Small intestine (tissue), 7 donors: ENCODE results near the gene CPXM1. TPM values are rescaled to one million over a fixed set of nuclear protein-coding genes. Genes with fewer than 3 reads are reported as not detected.

Experiments
- DNase-seq, 2 donors: peaks; one replicate each; pipeline versions ENCODE4 v3.0.0 to v3.0.0-alpha.2; 2013
- FAIRE-seq: peaks from 2 replicates; lab custom pipeline; 2012; peaks lifted over from hg19 to GRCh38; lab: Jason Lieb, UNC
- H3K27ac ChIP-seq, 3 donors: one replicate each; pipeline ENCODE4 v1.5.1; 2013; ENCODE audit warnings: low read length in 2 of 3, mild to moderate bottlenecking in 2 of 3, control low read depth in 1 of 3, inconsistent platforms in 1 of 3, low read depth in 1 of 3, moderate library complexity in 1 of 3
- H3K27me3 ChIP-seq, 3 donors: one replicate each; pipeline ENCODE4 v1.6.1; 2013; ENCODE audit warnings: low read length in 3 of 3, inconsistent platforms in 1 of 3; ENCODE audit not compliant: control insufficient read depth in 3 of 3, insufficient read depth in 3 of 3
- H3K36me3 ChIP-seq, 3 donors: one replicate each; pipeline ENCODE4 v1.6.1; 2013; ENCODE audit warnings: low read length in 3 of 3, inconsistent platforms in 1 of 3, low read depth in 1 of 3, mild to moderate bottlenecking in 1 of 3, moderate library complexity in 1 of 3; ENCODE audit not compliant: control insufficient read depth in 3 of 3, insufficient read depth in 2 of 3
- H3K4me1 ChIP-seq, 3 donors: one replicate each; pipeline ENCODE4 v1.6.1; 2013; ENCODE audit warnings: low read length in 2 of 3, inconsistent platforms in 1 of 3, low read depth in 1 of 3, mild to moderate bottlenecking in 1 of 3, moderate library complexity in 1 of 3; ENCODE audit not compliant: control insufficient read depth in 3 of 3, insufficient read depth in 2 of 3
- H3K4me3 ChIP-seq, 3 donors: one replicate each; pipeline ENCODE4 v1.5.1; 2013; ENCODE audit warnings: low read length in 3 of 3, control low read depth in 1 of 3, inconsistent platforms in 1 of 3, low read depth in 1 of 3, mild to moderate bottlenecking in 1 of 3, moderate library complexity in 1 of 3
- H3K9me3 ChIP-seq, 2 donors: one replicate each; pipeline ENCODE4 v1.6.1; 2013; ENCODE audit warnings: low read depth in 1 of 2, low read length in 1 of 2; ENCODE audit not compliant: control insufficient read depth in 2 of 2, insufficient read depth in 1 of 2
- WGBS, 3 donors: extraction: QIAGEN DNeasy Blood & Tissue Kit; methylation state at CpG; one replicate each; pipeline ENCODE4 v1.1.7; 2013; 5-methylcytosine and 5-hydroxymethylcytosine counted together
- polyA plus RNA-seq, 4 donors: library from polyadenylated mRNA; stranded (reverse) in 3 of 4; unstranded in 1 of 4; fragments of 200-250 nt in 3 of 4; fragments of 120-200 nt in 1 of 4; gene quantifications; one replicate each; pipeline versions ENCODE4 v1.2.1 to v1.2.3, GENCODE V29; 2013
- donor health status: healthy with polysubstance abuse.
- donor health status: control.
- donor health status: control.
- donor health status: Bipolar disorder and iron deficiency.
- donor health status: healthy.

Gene CPXM1
- polyA plus RNA-seq, 4 donors = 0.54 to 13.9 (median 1.8) TPM; not detected in 1

- WGBS, 3 donors = 89 to 96% (median 90%) methylated on average over 2 of the region's 2 CpGs
- H3K9me3 ChIP-seq = no peaks in the 10 kb centered on the region
- no peak overlapping the region for H3K4me3 ChIP-seq
- no peaks in the 10 kb centered on the region for H3K4me1 ChIP-seq
- FAIRE-seq = no peak
- H3K27ac ChIP-seq = no peak overlapping the region
- H3K27me3 ChIP-seq = peaks cover 0 to 13% (median 0%) of the 10 kb centered on the region in 3 donors
- no peak for DNase-seq
- H3K36me3 ChIP-seq = no peaks in the 10 kb centered on the region
Observed at GRCh38 chr20:2760952-2761305, 39.5 kb downstream of the CPXM1 start.

DNA sequence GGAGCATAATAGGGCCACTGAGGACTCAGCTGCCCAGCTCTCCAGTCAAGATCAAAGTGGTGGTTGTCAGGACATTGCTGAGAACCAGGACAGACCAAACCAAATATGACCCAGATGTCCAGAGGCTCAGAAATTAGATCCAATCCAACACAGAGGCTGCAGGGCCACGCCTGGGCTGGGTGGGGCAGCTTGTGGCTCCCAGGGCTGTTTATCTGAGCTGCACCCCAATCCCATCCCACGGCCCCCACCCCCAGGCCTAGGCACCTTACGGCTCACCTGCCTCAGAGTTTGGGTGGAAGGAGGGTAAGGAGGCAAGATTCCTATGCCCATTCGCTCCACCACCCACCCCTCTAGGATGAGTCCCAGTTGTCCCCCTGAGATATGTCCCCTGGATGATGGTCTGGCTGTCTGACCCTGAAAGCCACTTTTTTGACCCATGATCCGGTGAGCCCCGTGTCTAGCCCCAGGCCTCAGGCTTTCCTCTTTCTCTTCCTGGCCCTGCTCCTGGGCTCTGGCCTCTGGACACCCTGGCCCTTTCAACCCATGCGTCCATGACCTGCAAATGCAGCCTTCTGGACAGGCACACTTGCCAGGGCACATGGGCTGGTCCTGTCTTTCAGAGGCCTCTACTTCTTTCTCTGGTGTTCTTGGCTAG lies 40.0 kb downstream of the CPXM1 start:
- no peak overlapping the region for H3K27ac ChIP-seq
- H3K4me3 ChIP-seq = no peak overlapping the region
- no peaks in the 10 kb centered on the region for H3K4me1 ChIP-seq
- peaks cover 0 to 18% (median 0%) of the 10 kb centered on the region in 3 donors for H3K27me3 ChIP-seq
- DNase-seq (no peak), FAIRE-seq (no peak)
- H3K36me3 ChIP-seq = no peaks in the 10 kb centered on the region
- H3K9me3 ChIP-seq = no peaks in the 10 kb centered on the region
- 62 to 83% (median 76%) methylated on average over 7 of the region's 7 CpGs for WGBS, 3 donors

DNA sequence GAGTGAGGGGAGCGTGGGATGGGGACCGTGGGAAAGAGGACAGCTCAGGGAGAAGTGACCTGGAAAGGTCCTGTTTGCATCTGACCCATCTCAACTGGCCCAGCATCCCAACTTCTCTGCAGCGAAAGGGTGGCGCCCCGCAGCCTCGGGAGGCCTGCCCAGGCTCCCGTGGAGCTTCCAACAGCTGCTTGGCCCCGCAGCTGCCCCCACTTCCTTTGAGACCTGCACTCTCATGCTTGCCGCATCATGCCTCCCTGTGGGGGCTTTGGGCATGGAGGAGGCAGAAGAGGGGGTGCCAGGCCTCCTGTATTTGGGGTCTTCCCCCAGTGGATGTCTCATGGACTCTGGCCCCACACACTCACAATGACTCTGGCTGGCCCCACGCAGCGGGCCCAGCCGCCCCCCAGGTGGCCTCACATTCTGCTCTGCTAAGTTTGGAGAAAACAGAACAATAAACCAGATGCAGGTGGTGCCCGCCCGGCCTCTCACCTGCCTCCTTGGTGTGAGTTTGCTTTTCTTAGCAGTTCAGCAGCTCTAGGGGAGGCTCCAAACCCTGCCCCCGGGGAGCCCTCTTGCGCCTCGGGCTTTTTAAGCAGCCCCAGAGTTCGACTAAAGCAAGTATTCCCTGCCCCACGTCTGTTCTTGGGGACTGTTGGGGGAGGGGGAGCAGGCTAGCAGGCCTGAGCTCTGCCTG lies 40.7 kb downstream of the CPXM1 start:
- no peak overlapping the region for H3K27ac ChIP-seq
- H3K4me1 ChIP-seq = no peaks in the 10 kb centered on the region
- FAIRE-seq (no peak), DNase-seq (no peak)
- no peaks in the 10 kb centered on the region for H3K36me3 ChIP-seq
- H3K27me3 ChIP-seq = peaks cover 0 to 25% (median 0%) of the 10 kb centered on the region in 3 donors
- WGBS, 3 donors = 61 to 63% (median 62%) methylated on average over 19 of the region's 19 CpGs
- H3K9me3 ChIP-seq = no peaks in the 10 kb centered on the region
- no peak overlapping the region for H3K4me3 ChIP-seq

DNA sequence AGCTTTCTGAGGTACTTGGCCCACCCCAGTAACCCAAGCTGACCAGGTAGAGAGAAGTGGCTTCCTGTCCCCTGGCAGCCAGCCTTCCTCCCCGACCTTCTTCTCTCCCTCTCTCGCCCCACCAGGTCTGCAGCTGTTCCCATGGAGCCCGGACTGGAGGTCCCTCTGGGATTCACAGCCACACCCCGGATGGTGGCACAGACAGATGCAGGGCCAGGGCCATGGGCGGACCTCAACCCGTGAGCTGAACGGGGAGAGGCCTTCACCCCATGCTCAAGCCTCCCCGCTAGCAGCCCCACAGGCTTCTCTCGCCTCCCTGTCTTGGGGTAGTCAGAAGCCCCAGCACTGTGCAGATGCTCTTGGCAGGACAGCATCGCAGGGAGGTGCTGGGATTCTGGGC lies 41.3 kb downstream of the CPXM1 start:
- FAIRE-seq (no peak), DNase-seq (no peak)
- Histone ChIP-seq H3K36me3 (no peaks in the 10 kb centered on the region), H3K9me3 (no peaks in the 10 kb centered on the region), H3K4me3 (no peak overlapping the region), H3K27ac (no peak overlapping the region), H3K27me3 (peaks cover 0 to 31% (median 1%) of the 10 kb centered on the region in 3 donors), H3K4me1 (no peaks in the 10 kb centered on the region)
- WGBS, 3 donors = 74 to 85% (median 81%) methylated on average over 10 of the region's 10 CpGs

DNA sequence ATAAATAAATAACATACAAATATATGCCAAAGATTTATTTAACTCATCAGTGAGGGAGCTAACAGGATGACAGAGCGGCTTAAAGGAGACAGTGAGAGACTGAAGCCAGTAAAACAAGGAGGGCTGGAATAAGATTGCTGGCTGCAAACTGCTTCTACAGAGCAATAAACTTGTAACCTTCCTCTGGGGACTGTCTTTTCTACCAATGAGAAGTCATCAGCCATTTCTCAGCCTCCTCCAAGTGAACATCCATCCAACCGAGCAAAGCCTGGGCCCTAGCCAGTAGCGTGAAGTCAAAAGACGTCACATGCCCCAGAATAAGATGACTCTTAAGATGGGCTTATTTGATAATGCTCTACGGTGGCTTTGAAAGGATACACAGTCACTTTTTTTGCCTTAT lies 42.5 kb downstream of the CPXM1 start:
- peaks cover 0 to 5% (median 0%) of the 10 kb centered on the region in 3 donors for H3K4me1 ChIP-seq
- H3K4me3 ChIP-seq = no peak overlapping the region
- no peak overlapping the region for H3K27ac ChIP-seq
- DNase-seq (no peak), FAIRE-seq (no peak)
- peaks cover 0 to 40% (median 5%) of the 10 kb centered on the region in 3 donors for H3K27me3 ChIP-seq
- WGBS, 3 donors = 72 to 80% (median 76%) methylated on average over 5 of the region's 5 CpGs
- no peaks in the 10 kb centered on the region for H3K9me3 ChIP-seq
- H3K36me3 ChIP-seq = no peaks in the 10 kb centered on the region

- FAIRE-seq = no peak
- Histone ChIP-seq H3K4me1 (peaks cover 0 to 11% (median 0%) of the 10 kb centered on the region in 3 donors), H3K27ac (no peak overlapping the region), H3K4me3 (no peak overlapping the region), H3K27me3 (peaks cover 0 to 46% (median 5%) of the 10 kb centered on the region in 3 donors), H3K36me3 (no peaks in the 10 kb centered on the region), H3K9me3 (no peaks in the 10 kb centered on the region)
- no peak for DNase-seq
- 83 to 91% (median 89%) methylated on average over 5 of the region's 5 CpGs for WGBS, 3 donors
Observed at GRCh38 chr20:2757001-2757400, 43.4 kb downstream of the CPXM1 start.

DNA sequence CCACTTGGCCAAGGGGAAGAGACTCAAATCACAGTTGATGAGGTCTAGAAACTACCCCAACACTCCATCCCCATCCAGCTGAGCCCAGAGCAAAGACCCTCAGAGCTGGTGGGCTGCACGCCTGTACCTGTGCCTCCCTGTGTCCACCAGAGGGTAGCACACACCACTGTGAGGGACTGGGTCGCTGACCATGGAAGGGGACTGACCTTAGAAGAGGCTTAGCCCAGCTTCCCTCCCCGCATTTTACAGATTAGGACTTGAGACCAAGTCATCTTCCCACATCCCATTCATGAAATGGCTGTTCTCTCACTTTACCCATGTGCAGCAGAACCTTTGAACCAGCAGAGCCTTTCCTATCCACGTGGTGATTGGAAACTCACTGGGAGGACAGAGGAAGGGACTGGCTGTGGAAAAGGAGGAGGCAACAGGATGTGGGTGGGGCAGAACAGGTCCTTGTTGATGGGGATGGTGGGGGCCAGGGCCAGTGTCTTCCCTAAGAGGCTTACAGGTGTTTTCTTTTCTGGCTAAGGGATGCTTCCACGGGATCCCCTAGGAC lies 44.3 kb downstream of the CPXM1 start:
- Histone ChIP-seq H3K27ac (no peak overlapping the region), H3K9me3 (no peaks in the 10 kb centered on the region), H3K4me1 (peaks cover 0 to 17% (median 3%) of the 10 kb centered on the region in 3 donors), H3K36me3 (no peaks in the 10 kb centered on the region), H3K4me3 (no peak overlapping the region), H3K27me3 (peaks cover 0 to 52% (median 5%) of the 10 kb centered on the region in 3 donors)
- 28 to 46% (median 38%) methylated on average over 5 of the region's 5 CpGs for WGBS, 3 donors
- no peak for FAIRE-seq
- no peak for DNase-seq

- H3K9me3 ChIP-seq = no peaks in the 10 kb centered on the region
- WGBS, 3 donors = 55 to 64% (median 57%) methylated on average over 18 of the region's 18 CpGs
- peaks cover 2 to 23% (median 4%) of the 10 kb centered on the region in 3 donors for H3K4me1 ChIP-seq
- H3K27me3 ChIP-seq = peaks cover 0 to 58% (median 5%) of the 10 kb centered on the region in 3 donors
- FAIRE-seq (no peak), DNase-seq (no peak)
- no peak overlapping the region for H3K27ac ChIP-seq
- no peak overlapping the region for H3K4me3 ChIP-seq
- H3K36me3 ChIP-seq = no peaks in the 10 kb centered on the region
Observed at GRCh38 chr20:2755451-2756055, 44.9 kb downstream of the CPXM1 start.
